H1 (cell line): ENCODE data around the gene TGFBR2. TPM values are rescaled to one million over a fixed set of nuclear protein-coding genes. Genes with fewer than 3 reads are reported as not detected.

Experiments
- CTCF ChIA-PET: fragments of 300-600 bp; sonication (Branson Sonifier 250); formaldehyde crosslinking; loops from one replicate; lab custom pipeline; 2021; ENCODE audit not compliant: partially characterized antibody; lab: Charles Lee
- POLR2A ChIA-PET: fragments of 300-600 bp; sonication (Branson Sonifier 250); formaldehyde crosslinking; loops from one replicate; lab custom pipeline; 2021; ENCODE audit warnings: inconsistent platforms; ENCODE audit not compliant: partially characterized antibody; lab: Charles Lee
- DNase-seq, 2 experiments: peaks; one replicate each; pipeline versions ENCODE4 v3.0.0 to v3.0.0-alpha.2; 2010 to 2022; ENCODE audit warnings: low spot score in 2 of 2, low read depth in 1 of 2, mixed read lengths in 1 of 2
- FAIRE-seq: peaks from 2 replicates; lab custom pipeline; 2011; peaks lifted over from hg19 to GRCh38; lab: Jason Lieb, UNC
- H2AFZ ChIP-seq: 2 replicates; pipeline ENCODE4 v1.8.1; 2012; ENCODE audit warnings: low read length, inconsistent platforms
- H2AK5ac ChIP-seq: 2 replicates; pipeline ENCODE4 v1.6.1; 2013; ENCODE audit warnings: low read depth, low read length
- H2BK120ac ChIP-seq: replicated peaks from 2 replicates; pipeline ENCODE3; 2013; ENCODE audit warnings: low read depth, low read length, inconsistent platforms
- H2BK12ac ChIP-seq: 2 replicates; pipeline ENCODE4 v1.6.1; 2013; ENCODE audit warnings: low read depth, low read length
- H2BK15ac ChIP-seq: 2 replicates; pipeline ENCODE4 v1.6.1; 2013; ENCODE audit warnings: low read length
- H2BK20ac ChIP-seq: 2 replicates; pipeline ENCODE4 v1.6.1; 2013; ENCODE audit warnings: low read length
- H2BK5ac ChIP-seq: 2 replicates; pipeline ENCODE4 v1.6.1; 2013; ENCODE audit warnings: low read depth, low read length
- H3K14ac ChIP-seq: 2 replicates; pipeline ENCODE4 v1.6.1; 2013; ENCODE audit warnings: inconsistent platforms; ENCODE audit not compliant: insufficient read length
- H3K18ac ChIP-seq: 2 replicates; pipeline ENCODE4 v1.6.1; 2013; ENCODE audit warnings: low read length; ENCODE audit errors: extremely low read depth
- H3K23ac ChIP-seq: 2 replicates; pipeline ENCODE4 v1.6.1; 2013; ENCODE audit warnings: inconsistent platforms; ENCODE audit not compliant: insufficient read length
- H3K23me2 ChIP-seq: 2 replicates; pipeline ENCODE4 v1.6.1; 2013; ENCODE audit warnings: low read depth, low read length
- H3K27ac ChIP-seq: 2 replicates; pipeline ENCODE4 v1.6.1; 2011; ENCODE audit warnings: low read depth, low read length, inconsistent platforms
- H3K27me3 ChIP-seq, 4 experiments: replicated peaks in 1 of 4; 1 replicate in 1 of 4; 2 replicates in 3 of 4; pipeline versions ENCODE4 v1.6.1 to v1.8.1; 2011 to 2013; ENCODE audit warnings: low read length in 3 of 4, mild to moderate bottlenecking in 3 of 4, inconsistent platforms in 2 of 4, mixed read lengths in 2 of 4, moderate library complexity in 1 of 4; ENCODE audit not compliant: control insufficient read depth in 3 of 4, insufficient read depth in 3 of 4; ENCODE audit errors: extremely low read depth in 1 of 4
- H3K36me3 ChIP-seq, 4 experiments: 2 replicates each; pipeline versions ENCODE4 v1.6.1 to v1.8.1; 2011 to 2013; ENCODE audit warnings: mild to moderate bottlenecking in 4 of 4, low read length in 3 of 4, moderate library complexity in 2 of 4, control low read depth in 1 of 4, inconsistent platforms in 1 of 4; ENCODE audit not compliant: insufficient read depth in 4 of 4, control insufficient read depth in 2 of 4
- H3K4ac ChIP-seq: replicated peaks from 2 replicates; pipeline ENCODE3; 2013; ENCODE audit warnings: low read length, low read depth, mixed read lengths, inconsistent platforms; ENCODE audit not compliant: insufficient read length
- H3K4me1 ChIP-seq, 4 experiments: replicated peaks in 1 of 4; 1 replicate in 1 of 4; 2 replicates in 3 of 4; pipeline versions ENCODE4 v1.6.1 to v1.8.1; 2011 to 2013; ENCODE audit warnings: low read length in 3 of 4, inconsistent platforms in 2 of 4, mixed read lengths in 1 of 4; ENCODE audit not compliant: insufficient read depth in 4 of 4, control insufficient read depth in 3 of 4
- H3K4me2 ChIP-seq, 2 experiments: 2 replicates each; pipeline versions ENCODE4 v1.6.1 to v1.8.1; 2011 to 2013; ENCODE audit warnings: low read depth in 2 of 2, low read length in 2 of 2, control low read depth in 1 of 2, inconsistent platforms in 1 of 2, mild to moderate bottlenecking in 1 of 2; ENCODE audit not compliant: insufficient read depth in 1 of 2
- H3K4me3 ChIP-seq, 4 experiments: fragments of 200-600, 300-600 bp in 1 of 4; sonication (generic), shearing (Covaris generic), sonication (Bioruptor Twin) in 1 of 4; 2 replicates each; pipeline versions ENCODE4 v1.5.1 to v1.8.1; 2011 to 2016; ENCODE audit warnings: low read length in 4 of 4, low read depth in 3 of 4, control low read depth in 2 of 4, inconsistent platforms in 2 of 4, mild to moderate bottlenecking in 2 of 4, mixed read lengths in 1 of 4, moderate library complexity in 1 of 4; ENCODE audit not compliant: insufficient read depth in 2 of 4; ENCODE audit errors: extremely low read depth in 1 of 4
- H3K56ac ChIP-seq: replicated peaks from 2 replicates; pipeline ENCODE3; 2013; ENCODE audit warnings: low read depth, mild to moderate bottlenecking, mixed read lengths, low read length, inconsistent platforms; ENCODE audit not compliant: insufficient read length
- H3K79me1 ChIP-seq: 2 replicates; pipeline ENCODE4 v1.6.1; 2013; ENCODE audit warnings: low read depth, low read length, control low read depth
- H3K79me2 ChIP-seq, 2 experiments: 2 replicates each; pipeline versions ENCODE4 v1.6.1 to v1.8.1; 2012 to 2013; ENCODE audit warnings: low read length in 2 of 2, mild to moderate bottlenecking in 2 of 2, inconsistent platforms in 1 of 2; ENCODE audit not compliant: insufficient read depth in 2 of 2, control insufficient read depth in 1 of 2
- H3K9ac ChIP-seq, 4 experiments: replicated peaks in 1 of 4; 1 replicate in 1 of 4; 2 replicates in 3 of 4; pipeline versions ENCODE4 v1.6.1 to v1.8.1; 2011 to 2013; ENCODE audit warnings: low read depth in 3 of 4, low read length in 3 of 4, control low read depth in 2 of 4, mild to moderate bottlenecking in 2 of 4, moderate library complexity in 2 of 4, inconsistent platforms in 1 of 4; ENCODE audit errors: extremely low read depth in 1 of 4
- H3K9me3 ChIP-seq, 2 experiments: 2 replicates each; pipeline versions ENCODE4 v1.6.1 to v1.8.1; 2012 to 2013; ENCODE audit warnings: mild to moderate bottlenecking in 2 of 2, moderate library complexity in 2 of 2, control low read depth in 1 of 2, inconsistent platforms in 1 of 2, low read depth in 1 of 2, low read length in 1 of 2, mixed read lengths in 1 of 2; ENCODE audit not compliant: insufficient read depth in 2 of 2
- H4K20me1 ChIP-seq, 2 experiments: replicated peaks in 1 of 2; 2 replicates each; pipeline versions ENCODE3 to v1.8.1; 2011 to 2013; ENCODE audit warnings: inconsistent platforms in 2 of 2, low read length in 2 of 2, mild to moderate bottlenecking in 1 of 2; ENCODE audit not compliant: insufficient read depth in 2 of 2, control insufficient read depth in 1 of 2
- H4K5ac ChIP-seq: 2 replicates; pipeline ENCODE4 v1.6.1; 2013; ENCODE audit warnings: low read length, low read depth, mixed read lengths, inconsistent platforms; ENCODE audit not compliant: insufficient read length
- H4K8ac ChIP-seq: 2 replicates; pipeline ENCODE4 v1.8.0; 2013; ENCODE audit warnings: mild to moderate bottlenecking, moderate library complexity, low read length, inconsistent platforms; ENCODE audit not compliant: insufficient read depth; ENCODE audit errors: extremely low read depth
- H4K91ac ChIP-seq: replicated peaks from 2 replicates; pipeline ENCODE3; 2013; ENCODE audit warnings: low read length, mixed read lengths, inconsistent platforms; ENCODE audit not compliant: insufficient read length
- ASH2L ChIP-seq: fragments of 200-600, 300-600 bp; sonication (generic); IDR thresholded peaks from one replicate; pipeline ENCODE4 v1.7.1; 2017; ENCODE audit warnings: low read length
- CHD1 ChIP-seq: IDR thresholded peaks from 2 replicates; pipeline ENCODE4 v1.6.1; 2012; ENCODE audit warnings: low read depth, low read length, improper control_type of control experiment
- HDAC2 ChIP-seq, 2 experiments: fragments of 300-600 bp in 1 of 2; sonication (generic) in 1 of 2; IDR thresholded peaks; 2 replicates each; pipeline ENCODE4 v1.6.1; 2011 to 2012; ENCODE audit warnings: low read depth in 2 of 2, low read length in 2 of 2, mild to moderate bottlenecking in 2 of 2, moderate library complexity in 2 of 2, borderline replicate concordance in 1 of 2, inconsistent platforms in 1 of 2
- PHF8 ChIP-seq: fragments of 200-600 bp; sonication (generic); conservative IDR thresholded peaks from 2 replicates; pipeline ENCODE4 v1.7.1; 2012; ENCODE audit warnings: low read depth, mild to moderate bottlenecking, inconsistent platforms, low read length, moderate library complexity
- RNF2 ChIP-seq: fragments of 200-900, 300-1000 bp; sonication (generic); IDR thresholded peaks from 2 replicates; pipeline ENCODE4 v1.7.1; 2016; ENCODE audit warnings: borderline replicate concordance, low read depth, mild to moderate bottlenecking, antibody characterized with exemption, low read length; ENCODE audit not compliant: poor library complexity, severe bottlenecking; ENCODE audit errors: missing control alignments
- SAP30 ChIP-seq: fragments of 300-600 bp; sonication (generic); IDR thresholded peaks from 2 replicates; pipeline ENCODE4 v1.7.1; 2012; ENCODE audit warnings: low read length, moderate library complexity, mild to moderate bottlenecking, inconsistent platforms; ENCODE audit not compliant: insufficient read depth, insufficient replicate concordance
- TAF7 ChIP-seq: optimal IDR thresholded peaks from 2 replicates; pipeline ENCODE3; 2011; ENCODE audit warnings: low read depth, mild to moderate bottlenecking, inconsistent platforms, low read length, moderate library complexity, borderline replicate concordance
- TEAD4 ChIP-seq: IDR thresholded peaks from 2 replicates; pipeline ENCODE4 v1.6.1; 2012; ENCODE audit warnings: low read depth, low read length, inconsistent platforms, mixed read lengths
- WGBS, 2 experiments: shearing (Covaris generic) in 1 of 2; methylation state at CpG; one replicate each; pipeline versions ENCODE4 v1.1.6 to v1.1.7; 2013 to 2015; ENCODE audit warnings: low lambda C conversion rate in 2 of 2, mixed read lengths in 2 of 2, inconsistent platforms in 1 of 2, low coverage in 1 of 2, missing lambda C conversion rate in 1 of 2; ENCODE audit not compliant: insufficient replicate concordance in 2 of 2, insufficient coverage in 1 of 2, insufficient read length in 1 of 2; ENCODE audit errors: extremely low coverage in 1 of 2, missing lambda C conversion rate in 1 of 2; 5-methylcytosine and 5-hydroxymethylcytosine counted together
- polyA plus RNA-seq, 7 experiments: library from polyadenylated mRNA; depleted of rRNA in 3 of 7; stranded (reverse) in 5 of 7; unstranded in 2 of 7; fragments of >200 nt in 5 of 7; fragments of 200-250 nt in 2 of 7; gene quantifications; 1 replicate in 5 of 7; 2 replicates in 1 of 7; 4 replicates in 1 of 7; pipeline versions ENCODE4 v1.2.1 to v1.2.3, GENCODE V29; 2011 to 2013; ENCODE audit warnings: missing spikeins in 2 of 7, mixed read lengths in 2 of 7
- total RNA-seq: library from RNA; stranded (reverse); fragmentation: NEBNext Ultra II Directional; extraction: Animal tissue kit (Norgen Biotek cat#: 25700); gene quantifications from 2 replicates; pipeline ENCODE4 v1.2.1, GENCODE V29; 2021

Gene TGFBR2
- total and polyA plus RNA-seq, 2 of the 8 experiments (the other 6 are each of a cell fraction or from before 2014, with no cell fraction given), result 4.2 to 7.4 TPM

DNA sequence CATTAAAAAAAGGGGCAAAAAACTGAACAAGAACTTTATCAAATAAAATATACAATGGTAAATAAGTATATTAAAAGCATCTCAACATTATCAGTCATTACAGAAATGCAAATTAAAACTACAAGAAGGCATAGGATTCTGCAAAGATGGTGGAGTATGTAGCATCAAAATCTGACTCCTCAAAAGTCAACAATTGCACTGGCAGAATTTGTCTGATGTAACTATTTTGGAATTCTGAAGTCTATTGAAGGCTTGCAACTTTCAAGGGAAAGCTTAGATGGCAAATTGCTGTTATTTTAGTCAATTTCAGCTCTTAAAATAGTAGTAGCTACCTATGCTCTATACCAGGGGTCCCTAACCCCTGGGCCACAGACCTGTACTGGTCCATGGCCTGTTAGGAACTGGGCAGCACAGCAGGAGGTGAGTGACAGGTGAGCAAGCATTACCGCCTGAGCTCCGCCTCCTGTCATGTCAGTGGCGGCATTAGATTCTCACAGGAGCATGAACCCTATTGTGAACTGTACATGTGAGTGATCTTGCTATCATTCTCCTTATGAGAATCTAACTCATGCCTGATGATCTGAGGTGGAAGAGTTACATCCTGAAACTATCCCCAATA, 107.6 kb downstream of the TGFBR2 start:
- no peak overlapping the region for H3K14ac ChIP-seq
- no peak overlapping the region for H2AK5ac ChIP-seq
- no peak overlapping the region for H3K27ac ChIP-seq
- FAIRE-seq (no peak), DNase-seq (no peak)
- no peaks in the 10 kb centered on the region for H4K20me1 ChIP-seq
- CTCF ChIA-PET, result interaction anchor here (0.6 kb wide), 1 partner anchor 151 kb away, joined by 3 read pairs; no protein-coding TSS in a partner anchor
- H2BK15ac ChIP-seq, result no peak overlapping the region
- no peaks in the 10 kb centered on the region for H3K79me1 ChIP-seq
- no peak overlapping the region for H2BK5ac ChIP-seq
- no peak overlapping the region for H2AFZ ChIP-seq
- no peak overlapping the region for H3K9ac ChIP-seq
- POLR2A ChIA-PET, result no interaction called here
- H3K4me3 ChIP-seq, result no peak overlapping the region
- no peak overlapping the region for H3K56ac ChIP-seq
- no peak overlapping the region for H2BK20ac ChIP-seq
- no peak overlapping the region for H3K4ac ChIP-seq
- 89% methylated on average over 3 of the region's 3 CpGs; no CpG with 5 or more reads in 1 of the 2 experiments for WGBS, 2 experiments
- no peaks in the 10 kb centered on the region for H3K23me2 ChIP-seq
- H2BK12ac ChIP-seq, result no peak overlapping the region
- no peaks in the 10 kb centered on the region for H3K4me1 ChIP-seq
- no peak overlapping the region for H3K4me2 ChIP-seq
- no peak overlapping the region for H2BK120ac ChIP-seq
- TF ChIP-seq ASH2L (no peak), TAF7 (no peak), RNF2 (no peak), HDAC2 (IDR thresholded peaks at IDR 0.05; ENCODE audit: borderline replicate concordance in 1 of 2, low read depth in 2 of 2, low read length in 2 of 2) (no peak), CHD1 (no peak), TEAD4 (no peak), SAP30 (no peak), PHF8 (no peak)
- H4K5ac ChIP-seq, result no peak overlapping the region
- H3K27me3 ChIP-seq, result no peaks in the 10 kb centered on the region
- H4K91ac ChIP-seq, result no peak overlapping the region
- H3K23ac ChIP-seq, result no peak overlapping the region
- H3K9me3 ChIP-seq, result no peaks in the 10 kb centered on the region
- no peaks in the 10 kb centered on the region for H3K79me2 ChIP-seq
- H3K36me3 ChIP-seq, result no peaks in the 10 kb centered on the region
- no peak overlapping the region for H3K18ac ChIP-seq
- H4K8ac ChIP-seq, result no peak overlapping the region
